ENCODE data around the gene OPHN1.
"Not testable (repeated sequence)": the region's sequence is repeated elsewhere in the genome, so short reads cannot be mapped to it uniquely, and the experiment has no call there.

OPHN1 gene

DNA sequence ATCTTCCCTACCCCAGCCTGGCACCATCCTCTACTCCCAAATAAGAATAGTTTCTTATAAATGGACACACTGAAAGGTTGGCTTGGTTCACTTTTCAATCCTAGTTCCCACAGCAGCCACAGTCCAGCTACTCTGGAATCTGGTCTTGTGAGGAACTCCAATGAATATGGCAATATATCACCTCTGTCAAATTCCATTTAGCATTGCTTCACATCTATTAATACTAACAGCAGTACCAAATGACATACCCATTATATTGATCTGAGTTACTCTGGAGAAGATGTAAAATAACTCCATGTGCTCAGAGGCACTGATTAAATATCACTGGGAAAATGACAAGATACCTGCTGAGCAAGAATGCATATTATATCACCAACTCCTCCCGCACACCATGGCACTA lies 8.6 kb downstream of the OPHN1 start:
- DNase-seq (ENCODE audit: low read depth in 3 of 3, low spot score in 1 of 3), result no peak

DNA sequence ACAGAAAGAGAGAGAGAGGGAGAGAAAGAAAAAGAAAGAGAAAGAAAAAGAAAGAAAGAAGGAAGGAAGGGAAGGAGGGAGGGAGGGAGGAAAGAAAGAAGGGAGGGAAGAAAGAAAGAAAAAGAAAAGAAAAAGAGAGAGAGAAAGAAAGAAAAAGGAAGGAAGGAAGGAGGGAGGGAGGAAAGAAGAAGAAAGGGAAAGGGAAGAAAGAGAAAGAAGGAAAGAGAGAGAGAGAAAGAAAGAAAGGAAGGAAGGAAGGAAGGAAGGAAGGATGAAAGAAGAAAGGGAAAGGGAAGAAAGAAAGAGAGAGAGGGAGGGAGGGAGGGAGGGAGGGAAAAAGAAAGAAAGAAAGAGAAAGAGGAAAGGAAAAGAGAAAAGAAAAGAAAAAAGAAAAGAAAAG lies 10.8 kb downstream of the OPHN1 start:
- DNase-seq (ENCODE audit: low read depth in 3 of 3, low spot score in 1 of 3), result no peak

DNA sequence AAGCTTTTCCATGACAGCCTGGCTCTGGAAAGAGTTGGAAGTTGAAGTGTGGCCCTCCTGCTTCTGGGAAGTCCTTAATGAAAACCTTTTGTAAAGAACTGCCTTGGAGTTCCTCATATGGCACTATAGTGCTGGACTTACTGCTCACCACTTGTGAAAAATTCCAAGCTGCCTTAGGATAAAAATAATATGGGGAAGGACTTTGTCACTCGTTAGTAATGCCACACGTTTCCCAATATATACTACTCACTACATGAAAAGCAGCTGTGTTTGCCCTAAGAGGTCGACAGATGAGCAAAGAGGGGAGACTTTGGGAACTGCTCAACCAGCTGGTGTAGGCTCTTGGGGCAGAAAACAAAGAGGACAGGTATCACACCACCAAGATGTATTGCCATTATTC lies 11.7 kb downstream of the OPHN1 start:
- DNase-seq (ENCODE audit: low read depth in 3 of 3, low spot score in 1 of 3), result no peak

DNA sequence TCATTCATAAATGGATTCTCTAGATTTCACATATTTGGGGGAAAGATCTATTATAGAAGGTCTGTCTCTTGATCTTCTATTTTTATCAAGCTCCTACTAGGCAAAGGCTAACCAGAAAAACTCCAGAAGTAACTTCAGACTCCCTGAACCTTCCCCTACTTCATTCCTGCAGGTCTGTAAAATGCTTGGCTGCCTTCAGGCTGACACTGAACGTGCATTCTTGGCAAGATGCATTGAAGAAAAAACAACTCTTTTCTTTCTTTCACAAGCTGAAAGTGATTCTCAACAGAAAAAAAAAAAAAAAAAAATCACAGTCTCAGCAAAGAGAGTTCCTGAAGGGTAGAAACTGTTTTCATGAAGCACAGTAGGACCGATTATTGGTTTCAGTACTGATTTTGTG lies 12.7 kb downstream of the OPHN1 start:
- DNase-seq (ENCODE audit: low read depth in 3 of 3, low spot score in 1 of 3), result no peak

DNA sequence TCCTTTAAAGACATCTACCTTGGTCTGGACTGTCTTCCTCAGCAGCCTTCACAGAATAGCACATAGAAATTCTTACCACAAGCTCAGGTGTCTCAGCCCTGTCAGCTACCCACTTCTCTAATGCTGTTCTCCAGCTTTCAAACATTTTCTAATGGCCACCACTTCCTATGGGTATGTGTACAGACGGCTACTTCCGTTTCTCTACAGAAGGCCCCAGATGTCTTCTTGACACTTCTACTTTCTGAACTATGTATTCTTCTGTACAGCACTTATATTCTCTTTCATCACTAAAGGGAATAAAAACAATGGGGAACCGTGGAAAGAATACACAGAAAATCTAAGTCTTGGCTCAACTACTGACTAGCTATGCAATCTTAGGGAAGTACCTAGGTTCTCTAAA lies 13.3 kb downstream of the OPHN1 start:
- DNase-seq (ENCODE audit: low read depth in 3 of 3, low spot score in 1 of 3), result no peak

DNA sequence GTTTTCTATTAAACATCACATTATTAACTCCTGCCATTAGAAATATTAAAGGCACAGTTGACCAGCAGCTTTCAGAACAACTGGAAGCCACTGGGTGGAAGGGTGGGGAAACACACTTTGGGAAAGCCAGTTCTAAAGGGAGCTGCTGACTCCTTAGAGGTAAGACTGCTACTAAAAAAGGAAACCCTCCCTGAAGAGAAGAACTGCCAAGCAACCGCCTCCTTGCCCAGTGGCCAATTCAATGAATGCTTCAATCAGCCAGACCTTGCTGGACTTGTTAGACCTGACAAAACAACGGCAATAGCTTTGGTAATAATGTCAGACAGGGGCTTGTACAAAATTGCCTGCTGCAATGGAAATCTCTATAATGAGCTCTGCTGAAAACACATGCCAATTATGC lies 15.6 kb downstream of the OPHN1 start:
- no peak for DNase-seq (ENCODE audit: low read depth in 3 of 3, low spot score in 1 of 3)

DNA sequence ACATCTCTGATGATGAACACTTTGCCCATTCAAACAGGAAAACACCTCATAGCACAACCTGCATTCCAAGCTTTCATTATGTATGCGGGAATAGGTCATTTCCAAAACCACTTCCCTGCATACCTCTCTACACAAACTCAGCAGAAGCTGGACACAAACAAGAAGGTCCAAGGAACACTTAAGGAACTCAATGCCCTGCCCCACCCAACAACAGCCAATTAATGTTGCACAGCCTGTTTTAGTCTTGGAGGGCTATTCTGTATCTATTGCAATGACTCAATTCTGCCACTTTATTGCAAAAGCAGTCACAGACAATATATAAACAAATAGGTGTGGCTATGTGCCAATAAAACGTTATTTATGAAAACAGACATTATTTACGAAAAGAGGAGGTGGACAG lies 16.7 kb downstream of the OPHN1 start:
- no peak for DNase-seq (ENCODE audit: low read depth in 3 of 3, low spot score in 1 of 3)

DNA sequence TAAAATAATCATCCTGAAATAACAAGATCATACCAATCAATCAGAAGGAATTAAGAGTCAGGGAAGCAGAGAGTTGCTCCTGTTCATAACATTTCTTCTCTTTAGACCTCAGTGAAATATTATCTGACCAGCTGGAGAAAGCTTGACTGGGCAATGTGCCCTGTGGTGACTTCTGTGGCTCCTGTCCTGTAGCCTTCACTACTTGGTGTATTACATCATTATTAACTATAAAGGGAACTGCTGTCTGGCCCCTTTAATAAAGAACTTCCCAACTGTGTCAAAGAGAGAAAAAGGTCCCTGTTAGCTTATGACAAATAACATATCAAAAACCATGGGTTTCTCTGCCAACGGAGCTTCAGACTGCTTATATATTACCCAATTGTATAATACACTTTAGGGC lies 18.0 kb downstream of the OPHN1 start:
- no peak for DNase-seq (ENCODE audit: low read depth in 3 of 3, low spot score in 1 of 3)

DNA sequence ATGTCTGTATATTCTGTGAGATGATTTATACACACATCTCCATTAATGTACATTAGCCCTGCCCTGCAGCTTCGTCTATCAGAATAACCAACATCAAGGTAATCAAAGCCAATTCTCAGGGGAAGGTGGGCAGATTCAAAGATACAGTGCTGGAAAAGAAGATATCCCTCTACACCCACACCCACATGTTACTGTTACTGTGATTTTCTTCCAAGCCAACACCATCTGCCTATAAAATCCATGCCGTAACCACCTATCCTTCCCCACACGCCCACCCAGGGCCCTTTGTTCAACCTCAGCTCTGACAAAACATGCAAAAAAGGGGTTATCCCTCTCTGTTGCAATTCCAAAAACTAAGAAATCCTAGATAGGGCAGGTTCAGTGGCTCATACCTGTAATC lies 20.0 kb downstream of the OPHN1 start:
- DNase-seq (ENCODE audit: low read depth in 3 of 3, low spot score in 1 of 3), result no peak

DNA sequence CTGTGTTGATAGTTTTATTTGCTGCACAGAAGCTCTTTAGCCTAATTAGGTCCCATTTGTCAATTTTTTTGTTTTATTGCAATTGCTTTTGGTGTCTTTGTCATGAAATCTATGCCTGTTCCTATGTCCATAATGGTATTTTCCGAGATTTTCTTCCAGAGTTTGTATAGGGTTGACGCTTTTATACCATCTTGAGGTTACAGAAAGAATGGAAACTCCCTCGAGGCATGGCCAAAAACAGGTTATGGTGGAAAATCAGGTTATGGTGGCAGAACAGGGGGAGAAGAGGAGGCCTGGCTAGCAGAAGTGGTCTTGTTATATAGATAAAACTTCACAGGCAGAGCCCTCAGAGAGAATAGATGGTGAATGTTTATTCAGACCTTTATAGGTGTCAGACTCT lies 21.6 kb downstream of the OPHN1 start:
- DNase-seq (ENCODE audit: low read depth in 3 of 3, low spot score in 1 of 3), result no peak

DNA sequence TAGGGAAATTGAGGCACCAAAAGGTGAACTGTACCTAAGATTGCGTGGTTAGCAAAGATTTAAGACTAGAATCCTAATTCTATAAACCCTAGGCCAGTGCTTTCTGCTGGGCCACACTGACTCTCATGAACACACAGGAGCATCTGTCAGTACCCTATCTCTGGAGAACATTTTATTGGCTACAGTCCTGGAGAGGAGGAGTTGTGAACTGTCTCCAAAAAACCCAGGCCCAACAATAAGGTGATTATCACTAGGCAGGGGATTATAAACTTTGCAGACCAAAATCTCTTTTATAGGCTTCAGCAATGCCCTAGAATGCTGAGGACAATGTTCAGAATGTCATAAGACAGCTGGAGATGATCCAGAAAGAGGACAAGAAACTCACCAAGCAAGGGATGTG lies 24.1 kb downstream of the OPHN1 start:
- no peak for DNase-seq (ENCODE audit: low read depth in 3 of 3, low spot score in 1 of 3)

DNA sequence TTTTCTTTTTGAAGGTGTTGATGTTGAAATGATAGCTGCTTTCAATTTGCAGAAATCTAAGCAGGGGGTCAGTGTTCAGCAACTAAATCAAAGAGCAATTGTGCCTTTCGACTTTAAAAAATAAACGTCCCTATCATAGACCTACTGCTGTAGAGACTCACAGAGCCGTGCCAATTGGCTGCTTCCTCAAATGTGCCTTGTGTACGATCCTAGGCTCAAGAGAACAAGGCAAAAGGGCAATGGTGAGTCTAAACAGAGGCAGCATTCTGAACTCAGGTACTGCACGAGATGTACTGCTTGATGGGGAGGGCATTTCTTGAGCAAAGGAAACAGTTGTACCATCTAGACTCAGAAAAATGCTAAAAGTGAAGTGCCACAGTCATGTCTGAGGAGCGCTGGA lies 29.8 kb downstream of the OPHN1 start:
- DNase-seq (ENCODE audit: low read depth in 3 of 3, low spot score in 1 of 3), result no peak

DNA sequence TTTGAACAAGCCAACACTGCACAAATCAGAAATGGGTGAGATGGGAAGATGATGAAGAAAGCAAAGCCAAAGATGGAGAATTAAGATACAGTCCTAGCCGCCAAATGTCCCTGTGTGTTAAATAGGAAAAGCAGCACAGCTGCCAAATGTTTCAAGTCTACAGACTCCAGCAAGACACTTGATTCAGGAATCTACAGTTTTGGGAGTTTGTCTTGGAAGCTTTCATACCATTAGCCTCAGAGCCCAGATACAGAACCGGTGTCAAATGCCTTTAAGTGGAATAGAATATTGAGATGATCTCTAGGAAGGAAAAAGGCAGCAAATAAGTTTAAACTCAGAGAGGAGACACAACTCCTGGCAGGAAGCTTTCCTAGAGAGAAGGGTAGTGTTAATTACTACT lies 30.3 kb downstream of the OPHN1 start:
- no peak for DNase-seq (ENCODE audit: low read depth in 3 of 3, low spot score in 1 of 3)

DNA sequence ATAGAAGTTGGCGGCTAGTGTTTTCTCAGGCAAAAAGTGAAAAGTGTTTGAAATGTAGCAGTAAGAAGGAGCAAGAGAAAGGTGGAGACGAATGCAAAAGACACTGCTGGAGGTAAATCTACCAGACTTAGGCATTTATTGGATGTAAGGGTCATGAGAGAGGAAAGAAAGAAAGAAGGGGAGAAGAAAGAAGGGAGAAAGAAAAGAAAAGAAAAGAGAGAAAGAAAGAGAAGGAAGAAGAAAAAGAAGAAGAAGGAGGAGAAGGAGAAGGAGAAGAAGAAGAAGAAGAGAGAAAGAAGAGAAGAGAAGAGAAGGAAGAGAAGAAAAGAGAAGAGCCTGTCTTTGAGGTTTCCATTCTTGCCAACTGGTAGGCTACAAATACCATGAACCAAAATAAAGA lies 31.2 kb downstream of the OPHN1 start:
- no peak for DNase-seq (ENCODE audit: low read depth in 3 of 3, low spot score in 1 of 3)

DNA sequence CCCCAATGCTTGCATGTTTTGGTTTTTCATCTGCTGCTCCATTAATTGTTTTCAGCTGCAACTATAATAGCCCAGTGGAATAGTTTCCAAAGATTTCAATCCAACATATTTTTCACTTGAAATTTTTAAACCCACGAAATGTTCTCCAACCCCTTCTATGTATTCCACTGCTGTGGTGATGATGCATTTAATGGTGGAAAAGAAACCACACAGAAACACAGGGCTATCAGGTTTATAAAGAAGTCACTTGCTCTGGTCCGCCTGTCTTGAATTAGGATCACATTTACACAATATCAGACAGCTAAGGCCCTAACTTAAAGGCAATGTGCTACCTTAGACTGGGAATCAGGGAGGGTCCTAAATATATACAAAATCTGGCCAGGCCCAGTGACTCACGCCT lies 35.0 kb downstream of the OPHN1 start:
- no peak for DNase-seq (ENCODE audit: low read depth in 3 of 3, low spot score in 1 of 3)

DNA sequence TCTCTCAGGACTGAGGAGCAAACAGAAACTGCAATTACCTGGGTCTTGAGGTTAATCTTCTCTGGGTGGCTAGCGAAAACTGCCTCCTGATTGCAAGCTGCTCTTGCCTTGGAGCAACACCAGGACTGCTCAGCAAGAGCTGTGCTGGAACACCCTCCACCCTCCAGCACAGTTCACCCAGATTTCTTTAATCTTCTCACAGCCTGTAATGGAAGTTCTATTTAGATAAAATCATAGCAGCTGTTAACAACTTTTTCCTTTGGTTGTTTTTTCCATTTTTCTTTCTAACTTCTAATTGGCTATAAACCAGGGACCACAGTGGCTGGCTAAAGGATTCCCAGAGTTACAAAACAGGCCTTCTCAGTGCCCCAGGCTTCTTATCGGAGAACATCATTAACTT lies 36.3 kb downstream of the OPHN1 start:
- no peak for DNase-seq (ENCODE audit: low read depth in 3 of 3, low spot score in 1 of 3)

DNA sequence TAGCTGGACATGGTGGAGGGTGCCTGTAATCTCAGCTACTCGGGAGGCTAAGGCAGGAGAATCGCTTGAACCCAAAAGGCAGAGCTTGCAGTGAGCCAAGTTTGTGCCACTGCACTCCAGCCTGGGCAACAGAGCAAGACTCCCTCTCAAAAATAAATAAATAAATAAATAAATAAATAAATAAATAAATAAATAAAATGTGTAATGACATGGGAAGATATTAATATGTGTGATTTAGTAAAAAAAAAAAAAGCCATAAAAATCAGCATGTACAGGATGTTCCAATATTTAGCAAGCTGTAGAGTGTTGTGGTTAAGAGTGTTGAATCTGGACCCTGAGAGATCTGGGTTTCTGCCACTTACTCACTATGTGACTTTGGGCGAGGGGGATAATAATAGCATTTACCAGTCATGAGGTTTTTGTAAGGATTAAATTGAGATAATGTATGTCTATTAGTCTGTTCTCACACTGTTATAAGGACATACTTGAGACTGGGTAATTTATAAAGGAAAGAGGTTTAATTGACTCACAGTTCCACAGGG lies 43.8 kb downstream of the OPHN1 start:
- not testable (repeated sequence) for DNase-seq (ENCODE audit: low read depth in 3 of 3, low spot score in 1 of 3)

DNA sequence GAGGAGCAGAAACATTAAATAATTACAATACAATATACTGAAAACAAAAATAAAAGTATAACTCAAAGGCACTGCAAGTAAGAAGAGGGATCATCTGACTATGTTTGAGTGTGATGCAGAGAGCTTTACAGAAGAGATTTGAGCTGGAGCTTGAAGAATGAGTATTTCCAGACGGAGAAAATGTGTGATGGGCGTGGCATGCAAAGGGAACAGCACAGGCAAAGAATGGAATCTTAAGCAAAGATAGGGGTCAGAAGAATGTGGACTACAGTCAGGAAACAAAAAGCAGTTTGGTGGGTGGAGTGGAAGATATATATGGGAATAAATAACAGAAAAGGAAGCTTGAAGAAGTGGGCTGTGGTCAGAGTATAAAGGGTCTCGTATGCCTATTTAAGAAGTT lies 45.5 kb downstream of the OPHN1 start:
- DNase-seq (ENCODE audit: low read depth in 3 of 3, low spot score in 1 of 3), result no peak

DNA sequence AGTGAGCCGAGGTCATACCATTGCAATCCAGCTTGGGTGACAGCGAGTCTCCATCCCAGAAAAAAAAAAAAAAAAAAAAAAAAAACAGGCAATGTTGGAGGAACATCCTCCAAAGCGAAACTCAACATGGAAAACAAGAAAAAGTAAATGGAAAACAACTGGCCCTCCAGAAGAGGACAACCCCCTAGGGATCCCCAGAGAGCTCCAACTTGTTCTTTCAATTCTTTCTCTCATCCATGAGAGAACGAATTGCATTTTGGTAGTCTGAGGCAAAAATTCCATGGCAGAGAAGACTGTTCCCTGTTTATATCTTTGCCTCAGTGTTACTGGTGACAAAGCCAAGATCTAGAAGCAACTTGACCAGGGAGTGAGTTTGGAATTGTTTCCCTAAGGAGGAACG lies 49.8 kb downstream of the OPHN1 start:
- DNase-seq (ENCODE audit: low read depth in 3 of 3, low spot score in 1 of 3), result no peak

DNA sequence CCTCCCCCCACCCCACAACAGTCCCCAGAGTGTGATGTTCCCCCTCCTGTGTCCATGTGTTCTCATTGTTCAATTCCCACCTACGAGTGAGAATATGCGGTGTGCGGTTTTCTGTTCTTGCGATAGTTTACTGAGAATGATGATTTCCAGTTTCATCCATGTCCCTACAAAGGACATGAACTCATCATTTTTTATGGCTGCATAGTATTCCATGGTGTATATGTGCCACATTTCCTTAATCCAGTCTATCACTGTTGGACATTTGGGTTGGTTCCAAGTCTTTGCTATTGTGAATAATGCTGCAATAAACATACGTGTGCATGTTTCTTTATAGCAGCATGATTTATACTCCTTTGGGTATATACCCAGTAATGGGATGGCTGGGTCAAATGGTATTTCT lies 55.7 kb downstream of the OPHN1 start:
- DNase-seq (ENCODE audit: low read depth in 3 of 3, low spot score in 1 of 3), result not testable (repeated sequence)

DNA sequence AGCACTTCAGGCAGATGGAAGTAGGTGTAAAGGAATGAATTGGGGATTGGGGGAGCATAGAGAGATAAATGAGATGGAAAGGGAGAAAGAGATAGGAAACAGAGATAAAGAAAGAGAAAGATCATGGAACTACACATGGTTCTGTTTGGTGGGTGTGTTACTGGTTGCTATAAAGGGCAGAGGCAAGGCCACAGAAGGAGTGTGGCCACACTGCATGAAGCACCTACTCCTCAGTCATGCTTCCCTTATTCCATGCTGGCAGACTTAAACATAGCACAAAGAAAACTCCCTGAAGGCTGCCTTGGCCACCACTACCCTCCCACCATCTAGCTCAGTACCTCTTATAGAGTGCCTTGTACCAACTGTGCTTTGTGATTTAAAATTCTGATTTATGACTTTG lies 56.9 kb downstream of the OPHN1 start:
- no peak for DNase-seq (ENCODE audit: low read depth in 3 of 3, low spot score in 1 of 3)

DNA sequence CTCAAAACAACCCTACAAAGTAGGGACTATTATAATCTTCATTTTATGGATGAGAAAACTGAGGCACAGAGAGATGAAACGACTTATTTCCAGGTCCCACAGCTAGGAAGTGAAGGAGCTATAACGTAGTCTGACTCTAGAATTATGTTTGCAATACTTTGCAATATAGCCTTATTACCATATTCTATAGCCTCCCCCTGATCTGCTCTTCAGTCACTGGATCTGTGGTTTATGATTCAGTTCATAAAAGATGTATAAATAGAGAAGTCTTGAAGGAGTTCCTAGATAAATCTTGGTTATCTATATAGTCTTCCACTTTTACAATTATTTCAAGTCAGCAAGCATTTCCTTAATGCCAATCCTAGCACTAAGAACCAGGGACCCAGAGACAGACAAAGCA lies 57.5 kb downstream of the OPHN1 start:
- no peak for DNase-seq (ENCODE audit: low read depth in 3 of 3, low spot score in 1 of 3)

DNA sequence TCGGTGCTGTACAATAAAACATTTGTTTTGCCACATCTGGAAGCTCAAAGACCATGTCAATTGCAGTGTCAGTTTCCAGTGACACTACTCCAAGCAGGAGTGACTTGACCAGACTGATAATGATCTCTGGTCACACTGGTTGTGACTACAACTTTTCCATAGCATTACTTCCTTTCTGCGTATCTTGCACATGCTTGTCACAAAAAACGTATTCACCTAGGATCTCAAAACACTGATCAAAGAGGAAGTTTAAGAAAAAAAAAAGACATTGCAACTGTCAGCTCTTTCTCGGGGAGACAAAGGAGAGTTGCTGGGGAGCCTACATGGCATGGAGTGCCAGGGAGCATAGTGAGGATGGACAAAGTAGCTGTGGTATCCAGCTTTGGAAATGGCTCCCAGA lies 60.6 kb downstream of the OPHN1 start:
- DNase-seq (ENCODE audit: low read depth in 3 of 3, low spot score in 1 of 3), result no peak

DNA sequence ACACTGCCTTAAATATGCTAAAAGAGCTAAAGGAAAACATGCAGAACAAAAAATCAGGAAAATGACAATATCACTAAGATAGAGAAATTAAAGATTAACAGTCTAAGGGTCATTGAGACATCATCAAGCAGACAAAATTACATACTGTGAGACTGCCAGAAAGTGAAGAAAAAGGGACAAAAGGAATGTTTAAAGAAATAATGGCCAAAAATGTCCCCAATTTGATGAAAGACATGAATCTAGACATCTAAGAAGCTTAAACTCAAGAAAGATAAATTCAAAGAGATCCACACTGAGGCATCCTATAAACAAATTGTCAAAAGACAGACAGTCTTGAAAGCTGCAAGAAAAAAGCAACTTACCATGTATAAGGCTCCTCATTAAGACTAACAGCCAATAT lies 63.7 kb downstream of the OPHN1 start:
- DNase-seq (ENCODE audit: low read depth in 3 of 3, low spot score in 1 of 3), result no peak
